H9 (cell line): ENCODE results near the gene JAK1. TPM values are rescaled to one million over a fixed set of nuclear protein-coding genes. Genes with fewer than 3 reads are reported as not detected.

Experiments
- DNase-seq: peaks from one replicate; pipeline ENCODE4 v3.0.0-alpha.2; 2017
- H2AFZ ChIP-seq: one replicate; pipeline ENCODE4 v1.6.1; 2013; ENCODE audit warnings: mild to moderate bottlenecking, low read length, control low read depth, moderate library complexity
- H2AK5ac ChIP-seq: 2 replicates; pipeline ENCODE4 v1.6.1; 2013; ENCODE audit warnings: low read length, control low read depth, mixed read lengths; ENCODE audit not compliant: insufficient read length
- H2BK120ac ChIP-seq: one replicate; pipeline ENCODE4 v1.6.1; 2013; ENCODE audit warnings: low read depth, mild to moderate bottlenecking, low read length, control low read depth, inconsistent platforms; ENCODE audit not compliant: poor library complexity, severe bottlenecking
- H2BK12ac ChIP-seq: 2 replicates; pipeline ENCODE4 v1.6.1; 2013; ENCODE audit warnings: low read length, control low read depth, mixed read lengths, low read depth; ENCODE audit not compliant: insufficient read length
- H2BK15ac ChIP-seq: 2 replicates; pipeline ENCODE4 v1.6.1; 2013; ENCODE audit warnings: low read depth, low read length, control low read depth
- H2BK20ac ChIP-seq: one replicate; pipeline ENCODE4 v1.6.1; 2013; ENCODE audit warnings: low read depth, mild to moderate bottlenecking, low read length, control low read depth, inconsistent platforms; ENCODE audit not compliant: poor library complexity, severe bottlenecking
- H2BK5ac ChIP-seq: 2 replicates; pipeline ENCODE4 v1.6.1; 2013; ENCODE audit warnings: low read length, control low read depth, mixed read lengths; ENCODE audit not compliant: insufficient read length
- H3K14ac ChIP-seq: 2 replicates; pipeline ENCODE4 v1.6.1; 2013; ENCODE audit warnings: low read length, control low read depth; ENCODE audit not compliant: insufficient read depth
- H3K18ac ChIP-seq: 2 replicates; pipeline ENCODE4 v1.6.1; 2013; ENCODE audit warnings: low read depth, mild to moderate bottlenecking, mixed read lengths, low read length, control low read depth; ENCODE audit not compliant: insufficient read length
- H3K23ac ChIP-seq: 2 replicates; pipeline ENCODE4 v1.6.1; 2013; ENCODE audit warnings: low read length, control low read depth, mixed read lengths, low read depth; ENCODE audit not compliant: insufficient read length
- H3K23me2 ChIP-seq: 2 replicates; pipeline ENCODE4 v1.6.1; 2013; ENCODE audit warnings: low read depth, mild to moderate bottlenecking, mixed read lengths, low read length, control low read depth; ENCODE audit not compliant: insufficient read length, poor library complexity, severe bottlenecking
- H3K27ac ChIP-seq: 2 replicates; pipeline ENCODE4 v1.5.1; 2013; ENCODE audit warnings: low read length, control low read depth, mixed read lengths, low read depth; ENCODE audit not compliant: insufficient read length
- H3K27me3 ChIP-seq: 2 replicates; pipeline ENCODE4 v1.6.1; 2013; ENCODE audit warnings: low read length, control low read depth, inconsistent platforms; ENCODE audit not compliant: insufficient read depth
- H3K4ac ChIP-seq: 2 replicates; pipeline ENCODE4 v1.6.1; 2013; ENCODE audit warnings: low read depth, mild to moderate bottlenecking, control low read depth, inconsistent platforms, low read length, moderate library complexity
- H3K4me1 ChIP-seq: 2 replicates; pipeline ENCODE4 v1.6.1; 2013; ENCODE audit warnings: low read length, control low read depth, inconsistent platforms; ENCODE audit not compliant: insufficient read depth
- H3K4me2 ChIP-seq: 2 replicates; pipeline ENCODE4 v1.6.1; 2013; ENCODE audit warnings: low read length, control low read depth, mixed read lengths; ENCODE audit not compliant: insufficient read length, insufficient read depth
- H3K56ac ChIP-seq: 2 replicates; pipeline ENCODE4 v1.6.1; 2013; ENCODE audit warnings: low read depth, mild to moderate bottlenecking, mixed read lengths, low read length, control low read depth; ENCODE audit not compliant: insufficient read length
- H3K79me1 ChIP-seq: 2 replicates; pipeline ENCODE4 v1.6.1; 2013; ENCODE audit warnings: low read depth, mild to moderate bottlenecking, moderate library complexity, low read length, control low read depth, inconsistent platforms; ENCODE audit not compliant: insufficient read depth, poor library complexity, severe bottlenecking
- H3K79me2 ChIP-seq: 2 replicates; pipeline ENCODE4 v1.6.1; 2013; ENCODE audit warnings: low read length, control low read depth, inconsistent platforms; ENCODE audit not compliant: insufficient read depth
- H3K9ac ChIP-seq: 2 replicates; pipeline ENCODE4 v1.6.1; 2013; ENCODE audit warnings: low read length, control low read depth, mixed read lengths; ENCODE audit not compliant: insufficient read length; ENCODE audit errors: extremely low read depth
- H3K9me3 ChIP-seq: one replicate; pipeline ENCODE4 v1.6.1; 2013; ENCODE audit warnings: low read depth, low read length, inconsistent platforms; ENCODE audit not compliant: control insufficient read depth
- H3T11ph ChIP-seq: one replicate; pipeline ENCODE4 v1.6.1; 2013; ENCODE audit warnings: mild to moderate bottlenecking, low read length, control low read depth, inconsistent platforms
- H4K20me1 ChIP-seq: one replicate; pipeline ENCODE4 v1.6.1; 2013; ENCODE audit not compliant: control insufficient read depth, insufficient read length, insufficient read depth
- H4K5ac ChIP-seq: 2 replicates; pipeline ENCODE4 v1.6.1; 2013; ENCODE audit warnings: low read depth, mild to moderate bottlenecking, mixed read lengths, low read length, control low read depth; ENCODE audit not compliant: insufficient read length
- H4K8ac ChIP-seq: replicated peaks from 2 replicates; pipeline ENCODE4 v1.6.1; 2013; ENCODE audit warnings: low read length, control low read depth, mixed read lengths, low read depth; ENCODE audit not compliant: insufficient read length
- H4K91ac ChIP-seq: 2 replicates; pipeline ENCODE4 v1.6.1; 2013; ENCODE audit warnings: low read depth, mild to moderate bottlenecking, moderate library complexity, mixed read lengths, low read length, control low read depth; ENCODE audit not compliant: insufficient read length
- H3K27ac Mint-ChIP-seq, 3 experiments: 2 replicates in 2 of 3; 3 replicates in 1 of 3; pipeline ENCODE4 v1.8.0; 2020 to 2021; ENCODE audit warnings: mixed read lengths in 3 of 3, mild to moderate bottlenecking in 1 of 3, moderate library complexity in 1 of 3
- H3K27me3 Mint-ChIP-seq: 2 replicates; pipeline ENCODE4 v1.8.0; 2021; ENCODE audit warnings: low read depth, mild to moderate bottlenecking, moderate library complexity, mixed read lengths
- H3K36me3 Mint-ChIP-seq, 3 experiments: 2 replicates in 2 of 3; 3 replicates in 1 of 3; pipeline ENCODE4 v1.8.0; 2020 to 2021; ENCODE audit warnings: low read depth in 3 of 3, mixed read lengths in 3 of 3; ENCODE audit not compliant: insufficient read depth in 1 of 3
- H3K4me1 Mint-ChIP-seq, 2 experiments: 2 replicates each; pipeline ENCODE4 v1.8.0; 2020; ENCODE audit warnings: mixed read lengths in 2 of 2
- H3K4me3 Mint-ChIP-seq, 2 experiments: 2 replicates in 1 of 2; 3 replicates in 1 of 2; pipeline ENCODE4 v1.8.0; 2020 to 2021; ENCODE audit warnings: mild to moderate bottlenecking in 2 of 2, mixed read lengths in 2 of 2, moderate library complexity in 1 of 2
- H3K9me3 Mint-ChIP-seq, 2 experiments: 2 replicates in 1 of 2; 3 replicates in 1 of 2; pipeline ENCODE4 v1.8.0; 2020; ENCODE audit warnings: mild to moderate bottlenecking in 2 of 2, mixed read lengths in 2 of 2, moderate library complexity in 1 of 2
- CTCF ChIP-seq: fragments of 200-600 bp; sonication (generic); conservative IDR thresholded peaks from 3 replicates; pipeline ENCODE4 v1.8.0; 2021; ENCODE audit warnings: antibody characterized with exemption, mild to moderate bottlenecking
- WGBS: extraction: QIAGEN DNeasy Blood & Tissue Kit; methylation state at CpG from one replicate; pipeline ENCODE4 v1.1.7; 2013; ENCODE audit warnings: missing lambda C conversion rate, low lambda C conversion rate, mixed read lengths; ENCODE audit not compliant: insufficient read length; ENCODE audit errors: extremely low coverage; 5-methylcytosine and 5-hydroxymethylcytosine counted together
- total RNA-seq: library from RNA; stranded (reverse); gene quantifications from 2 replicates; pipeline ENCODE4 v1.2.1, GENCODE V29; 2021

Gene JAK1
- total RNA-seq, 1 experiment from 2014 or later: 12.8 TPM

- no peak for TF ChIP-seq CTCF
- no peak overlapping the region for H3K4me3 Mint-ChIP-seq
- no peak overlapping the region for H3K4me2 ChIP-seq
- H2AFZ ChIP-seq: no peak overlapping the region
- H3K23me2 ChIP-seq: no peaks in the 10 kb centered on the region
- H3K27ac Mint-ChIP-seq: peak overlapping the region in 1 of 3 experiments; percentile 6; a peak in 1 of 7 replicates
- no peak overlapping the region for H2BK20ac ChIP-seq
- H4K20me1 ChIP-seq: no peaks in the 10 kb centered on the region
- H3T11ph ChIP-seq: no peak overlapping the region
- no peak overlapping the region for H2BK120ac ChIP-seq
- WGBS: no CpG with 5 or more reads among the region's 9 CpGs
- H3K14ac ChIP-seq: no peak overlapping the region
- no peaks in the 10 kb centered on the region for H3K79me1 ChIP-seq
- no peak overlapping the region for H2BK5ac ChIP-seq
- H3K27ac ChIP-seq: no peak overlapping the region
- H4K5ac ChIP-seq: no peak overlapping the region
- no peak overlapping the region for H2BK12ac ChIP-seq
- DNase-seq: no peak
- no peak overlapping the region for H3K9ac ChIP-seq
- H4K8ac ChIP-seq: no peak overlapping the region
- no peak overlapping the region for H4K91ac ChIP-seq
- H3K27me3 Mint-ChIP-seq: no peaks in the 10 kb centered on the region
- H3K36me3 Mint-ChIP-seq: peaks cover 5 to 11% (median 6%) of the 10 kb centered on the region in 3 experiments; a peak in 5 of 7 replicates
- no peak overlapping the region for H3K23ac ChIP-seq
- H3K4me1 Mint-ChIP-seq: peaks cover 14 to 17% of the 10 kb centered on the region in 2 experiments
- no peaks in the 10 kb centered on the region for H3K79me2 ChIP-seq
- no peaks in the 10 kb centered on the region for H3K4me1 ChIP-seq
- H3K18ac ChIP-seq: no peak overlapping the region
- no peaks in the 10 kb centered on the region for H3K27me3 ChIP-seq
- no peaks in the 10 kb centered on the region for H3K9me3 Mint-ChIP-seq
- no peak overlapping the region for H3K56ac ChIP-seq
- no peak overlapping the region for H2AK5ac ChIP-seq
- no peaks in the 10 kb centered on the region for H3K9me3 ChIP-seq
- no peak overlapping the region for H3K4ac ChIP-seq
- H2BK15ac ChIP-seq: no peak overlapping the region
Measured at GRCh38 chr1:64873576-64873975, 92.8 kb downstream of the JAK1 start.
